ENCODE measurements around the gene CTPS1.

CTPS1 gene

DNA sequence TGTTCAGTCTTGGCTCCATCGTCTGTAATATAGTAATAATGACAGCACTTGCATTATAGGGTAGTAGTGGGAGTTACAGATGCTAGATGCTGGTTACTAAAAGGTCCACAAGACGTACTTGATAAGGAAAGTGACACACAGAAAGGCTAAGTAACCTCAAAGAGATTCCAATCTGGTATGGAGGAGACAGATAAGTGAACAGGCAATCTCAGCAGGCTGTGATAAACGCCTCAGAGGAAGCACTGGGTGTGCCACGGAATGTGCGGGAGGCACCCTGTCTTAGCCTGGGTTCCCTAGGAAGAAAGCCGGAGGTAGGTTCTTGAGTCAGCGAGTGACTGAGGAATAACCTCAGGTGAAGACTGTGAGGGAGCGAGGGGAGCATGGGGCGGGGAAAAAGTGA lies 4.6 kb upstream of the CTPS1 start:
- CTCF ChIA-PET, result interaction anchor here (0.9 to 2.0 kb wide), 7 partner anchors 10 to 125 kb away, joined by 3 to 5 read pairs (median 3); no protein-coding TSS in a partner anchor
- no peak for DNase-seq (ENCODE audit: extremely low spot score)
- POLR2A ChIA-PET, result no interaction called here
- TF ChIP-seq, protein P1, sequence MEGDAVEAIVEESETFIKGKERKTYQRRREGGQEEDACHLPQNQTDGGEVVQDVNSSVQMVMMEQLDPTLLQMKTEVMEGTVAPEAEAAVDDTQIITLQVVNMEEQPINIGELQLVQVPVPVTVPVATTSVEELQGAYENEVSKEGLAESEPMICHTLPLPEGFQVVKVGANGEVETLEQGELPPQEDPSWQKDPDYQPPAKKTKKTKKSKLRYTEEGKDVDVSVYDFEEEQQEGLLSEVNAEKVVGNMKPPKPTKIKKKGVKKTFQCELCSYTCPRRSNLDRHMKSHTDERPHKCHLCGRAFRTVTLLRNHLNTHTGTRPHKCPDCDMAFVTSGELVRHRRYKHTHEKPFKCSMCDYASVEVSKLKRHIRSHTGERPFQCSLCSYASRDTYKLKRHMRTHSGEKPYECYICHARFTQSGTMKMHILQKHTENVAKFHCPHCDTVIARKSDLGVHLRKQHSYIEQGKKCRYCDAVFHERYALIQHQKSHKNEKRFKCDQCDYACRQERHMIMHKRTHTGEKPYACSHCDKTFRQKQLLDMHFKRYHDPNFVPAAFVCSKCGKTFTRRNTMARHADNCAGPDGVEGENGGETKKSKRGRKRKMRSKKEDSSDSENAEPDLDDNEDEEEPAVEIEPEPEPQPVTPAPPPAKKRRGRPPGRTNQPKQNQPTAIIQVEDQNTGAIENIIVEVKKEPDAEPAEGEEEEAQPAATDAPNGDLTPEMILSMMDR (IDR thresholded peaks at IDR 0.05; ENCODE audit: control extremely low read depth, extremely low read depth, low read depth, missing control alignments), result no peak

DNA sequence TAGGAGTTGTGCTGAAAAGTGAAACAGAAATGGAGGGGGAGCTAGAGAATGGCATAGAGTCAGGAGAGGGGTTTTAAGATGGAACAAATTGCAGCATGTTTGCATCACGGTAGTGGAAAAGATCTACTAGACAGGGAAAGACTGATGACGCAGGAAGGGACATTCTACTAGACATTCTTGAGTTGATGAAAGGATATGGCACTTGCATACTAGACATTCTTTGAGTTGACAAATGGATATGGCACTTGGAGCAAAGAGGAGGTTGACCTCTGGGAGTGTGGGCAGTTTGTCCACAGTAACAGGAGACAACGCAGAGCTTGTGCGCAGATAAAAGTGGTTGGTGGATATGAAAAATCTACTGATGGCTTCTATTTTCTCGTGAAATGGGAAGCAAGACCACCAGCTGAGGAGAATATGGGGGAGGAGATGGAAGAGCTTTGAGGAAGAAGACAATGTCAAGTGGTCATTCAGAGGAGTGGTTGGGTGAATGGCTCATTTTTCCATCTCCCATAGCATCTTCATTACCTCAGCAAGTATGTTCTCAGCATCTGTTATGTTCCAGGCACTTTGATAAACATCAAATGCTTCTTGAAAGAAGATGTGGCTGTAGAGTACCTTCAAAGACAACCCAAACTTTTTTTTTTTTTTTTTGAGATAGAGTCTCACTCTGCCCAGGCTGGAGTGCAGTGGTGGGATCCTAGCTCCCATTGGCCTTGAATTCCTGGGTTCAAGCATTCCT lies 2.4 kb upstream of the CTPS1 start:
- POLR2A ChIA-PET, result no interaction called here
- CTCF ChIA-PET, result no interaction called here
- no peak for DNase-seq (ENCODE audit: extremely low spot score)
- TF ChIP-seq, protein P1 (IDR thresholded peaks at IDR 0.05; ENCODE audit: control extremely low read depth, extremely low read depth, low read depth, missing control alignments), result no peak

DNA sequence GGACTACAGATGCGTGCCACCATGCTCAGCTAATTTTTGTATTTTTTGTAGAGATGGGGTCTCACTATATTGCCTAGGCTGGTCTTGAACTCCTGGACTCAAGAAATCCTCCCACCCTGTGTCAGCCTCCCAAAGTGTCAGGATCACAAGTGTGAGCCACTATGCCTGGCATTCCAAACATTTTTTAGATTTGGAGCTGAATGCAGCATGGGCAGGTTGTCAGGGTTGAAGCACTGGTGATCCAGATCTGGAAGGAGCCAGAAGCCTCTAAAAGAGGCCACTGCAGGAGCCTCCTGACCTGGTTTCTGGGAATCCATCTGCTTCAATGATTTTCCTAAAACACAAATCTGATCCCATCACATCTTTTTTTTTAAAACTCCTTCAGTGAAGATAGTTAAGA lies 1.8 kb upstream of the CTPS1 start:
- POLR2A ChIA-PET, result no interaction called here
- CTCF ChIA-PET, result no interaction called here
- no peak for DNase-seq (ENCODE audit: extremely low spot score)
- TF ChIP-seq, protein P1 (IDR thresholded peaks at IDR 0.05; ENCODE audit: control extremely low read depth, extremely low read depth, low read depth, missing control alignments), result no peak

DNA sequence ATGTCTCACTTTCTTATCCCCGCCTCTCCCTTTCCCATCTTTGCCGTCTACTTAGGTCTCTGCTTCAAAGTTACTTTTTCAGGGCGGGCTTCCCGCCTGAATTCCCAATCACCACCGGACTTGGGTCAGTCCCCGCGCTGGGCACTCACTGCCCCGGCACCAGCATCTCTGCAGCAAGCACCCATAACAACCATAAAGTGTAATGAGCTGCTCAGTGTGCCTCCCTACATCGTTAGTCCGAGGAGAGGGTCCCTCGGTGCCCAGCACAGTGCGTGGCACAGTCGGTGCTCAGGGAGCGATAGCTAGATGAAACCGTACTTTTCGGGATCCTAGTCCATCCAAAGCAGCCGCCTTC lies 633 bp upstream of the CTPS1 start:
- DNase-seq (ENCODE audit: extremely low spot score), result no peak
- TF ChIP-seq, protein P1 (IDR thresholded peaks at IDR 0.05; ENCODE audit: control extremely low read depth, extremely low read depth, low read depth, missing control alignments), result no peak
- ChIA-PET POLR2A (no interaction called here), CTCF (no interaction called here)

DNA sequence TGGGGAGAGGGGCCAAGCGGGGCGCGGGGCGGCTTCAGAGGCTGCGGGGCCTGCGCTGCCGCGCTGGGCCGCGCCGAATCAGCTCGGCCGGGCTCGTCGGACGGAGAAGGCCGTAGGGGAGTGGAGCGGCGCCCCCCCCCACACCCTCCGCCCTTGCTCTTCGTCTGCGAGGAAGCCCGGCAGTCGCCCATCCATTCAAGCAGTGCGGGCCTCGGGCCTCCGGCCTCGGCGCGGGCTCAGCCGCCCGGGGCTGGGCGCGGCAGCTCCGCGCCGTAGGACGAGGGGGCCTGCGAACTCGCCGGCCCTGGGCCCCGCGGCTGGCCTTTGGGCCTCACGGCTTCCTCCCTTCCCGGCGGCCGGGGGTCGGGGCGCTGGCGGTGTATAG lies 564 bp downstream of the CTPS1 start:
- no peak for DNase-seq (ENCODE audit: extremely low spot score)

DNA sequence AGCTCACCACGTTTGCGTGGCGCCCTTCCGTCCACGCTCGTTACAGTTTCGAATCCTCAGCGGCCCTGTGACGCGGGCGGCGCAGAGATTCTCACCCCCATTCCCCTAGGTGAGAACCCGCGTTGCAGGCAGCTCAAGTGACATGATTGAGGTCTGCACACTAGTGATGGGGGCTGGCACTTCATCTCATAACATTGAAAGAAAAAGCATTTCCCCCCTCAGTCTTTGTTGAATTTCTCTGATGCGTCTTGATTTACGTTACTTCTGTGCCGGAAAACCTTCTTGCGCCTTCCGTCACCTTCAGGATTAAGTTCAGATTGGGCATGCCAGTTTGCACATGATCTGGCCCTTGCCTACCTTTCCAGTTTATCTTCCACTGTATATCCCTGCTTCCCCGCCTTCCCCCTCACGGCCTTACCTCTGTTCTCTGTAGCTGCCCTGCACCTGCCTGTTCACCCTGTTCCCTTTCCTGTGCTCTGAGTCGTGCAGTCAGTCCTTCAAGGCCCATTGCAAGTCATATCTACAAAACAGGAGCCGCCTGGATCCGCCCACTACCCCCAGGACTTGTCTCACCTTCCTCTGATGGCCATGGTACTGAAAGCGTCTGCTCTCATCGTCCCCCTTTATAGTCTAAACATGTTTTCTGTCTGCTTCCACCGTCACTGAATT lies 1.1 kb downstream of the CTPS1 start:
- peak; percentile 43 for DNase-seq (ENCODE audit: extremely low spot score)
- POLR2A ChIA-PET, result interaction anchor here (1.2 kb wide), 1 partner anchor 23 kb away, joined by 3 read pairs; no protein-coding TSS in a partner anchor
- CTCF ChIA-PET, result interaction anchor here (1.0 to 1.7 kb wide), 6 partner anchors 14 to 215 kb away, joined by 3 to 6 read pairs (median 4); no protein-coding TSS in a partner anchor
- TF ChIP-seq, protein P1 (IDR thresholded peaks at IDR 0.05; ENCODE audit: control extremely low read depth, extremely low read depth, low read depth, missing control alignments), result no peak

More for the DNA sequence above, 564 bp downstream of the CTPS1 start:
- TF ChIP-seq, protein P1 (IDR thresholded peaks at IDR 0.05; ENCODE audit: control extremely low read depth, extremely low read depth, low read depth, missing control alignments), result no peak
- ChIA-PET POLR2A (interaction anchor here (0.7 to 1.2 kb wide), 2 partner anchors 23 to 258 kb away, joined by 3 read pairs; no protein-coding TSS in a partner anchor), CTCF (interaction anchor here (1.0 to 1.7 kb wide), 6 partner anchors 15 to 215 kb away, joined by 3 to 6 read pairs (median 4); no protein-coding TSS in a partner anchor)

Measured in GM10248 (cell line).